Uterus (tissue), 4 donors: ENCODE results near the gene SMO. TPM values are rescaled to one million over a fixed set of nuclear protein-coding genes. Genes with fewer than 3 reads are reported as not detected.

Experiments
- DNase-seq, 2 donors: peaks; one replicate each; pipeline ENCODE4 v3.0.0-alpha.2; 2019 to 2020
- H3K27ac ChIP-seq, 2 donors: fragments of 200-600 bp; sonication (generic); 1 replicate in 1 of 2; 2 replicates in 1 of 2; pipeline ENCODE4 v1.5.1; 2016 to 2018
- H3K27me3 ChIP-seq, 2 donors: fragments of 200-600 bp; sonication (generic); one replicate each; pipeline ENCODE4 v1.5.1; 2018 to 2019; ENCODE audit warnings: control low read depth in 1 of 2
- H3K36me3 ChIP-seq, 2 donors: fragments of 200-600 bp; sonication (generic); one replicate each; pipeline ENCODE4 v1.5.1; 2019; ENCODE audit warnings: control low read depth in 1 of 2
- H3K4me1 ChIP-seq, 2 donors: fragments of 200-600 bp; sonication (generic); one replicate each; pipeline ENCODE4 v1.5.1; 2018 to 2019; ENCODE audit warnings: control low read depth in 1 of 2
- H3K4me3 ChIP-seq, 2 donors: fragments of 200-600 bp; sonication (generic); 1 replicate in 1 of 2; 2 replicates in 1 of 2; pipeline ENCODE4 v1.5.1; 2018 to 2019; ENCODE audit warnings: mild to moderate bottlenecking in 1 of 2
- H3K9me3 ChIP-seq, 2 donors: fragments of 200-600 bp; sonication (generic); one replicate each; pipeline ENCODE4 v1.5.1; 2019; ENCODE audit warnings: control low read depth in 1 of 2
- POLR2A ChIP-seq, 2 donors: fragments of 450-650 bp; IDR thresholded peaks; one replicate each; pipeline ENCODE4 v1.6.1; 2016; ENCODE audit warnings: antibody characterized with exemption in 2 of 2, mild to moderate bottlenecking in 1 of 2, moderate library complexity in 1 of 2
- intact Hi-C: fragments of 100-400 bp; cut with DNase I; formaldehyde crosslinking; loops from one replicate; pipeline ENCODE4 v1.15.1; 2023; ENCODE audit warnings: low total_unique reads
- total RNA-seq, 4 donors: library from RNA; depleted of rRNA in 3 of 4; stranded (reverse); fragments of >200 nt in 3 of 4; gene quantifications; one replicate each; pipeline versions ENCODE4 v1.1.0 to v1.2.4, GENCODE V29; 2014 to 2023
- TF ChIP-seq, protein P1 (sequence below), 4 experiments: fragments of 200-600 bp in 2 of 4; fragments of 450-650 bp in 2 of 4; sonication (generic) in 2 of 4; IDR thresholded peaks; one replicate each; pipeline ENCODE4 v1.5.1; 2016 to 2019; ENCODE audit warnings: antibody characterized with exemption in 4 of 4, mild to moderate bottlenecking in 2 of 4, moderate library complexity in 1 of 4
- donor health status: DM: yes; HTN: yes; CAD: no.

Gene SMO
- total RNA-seq, 4 donors from 2014 or later: 7.4 to 94.6 (median 27.7) TPM

DNA sequence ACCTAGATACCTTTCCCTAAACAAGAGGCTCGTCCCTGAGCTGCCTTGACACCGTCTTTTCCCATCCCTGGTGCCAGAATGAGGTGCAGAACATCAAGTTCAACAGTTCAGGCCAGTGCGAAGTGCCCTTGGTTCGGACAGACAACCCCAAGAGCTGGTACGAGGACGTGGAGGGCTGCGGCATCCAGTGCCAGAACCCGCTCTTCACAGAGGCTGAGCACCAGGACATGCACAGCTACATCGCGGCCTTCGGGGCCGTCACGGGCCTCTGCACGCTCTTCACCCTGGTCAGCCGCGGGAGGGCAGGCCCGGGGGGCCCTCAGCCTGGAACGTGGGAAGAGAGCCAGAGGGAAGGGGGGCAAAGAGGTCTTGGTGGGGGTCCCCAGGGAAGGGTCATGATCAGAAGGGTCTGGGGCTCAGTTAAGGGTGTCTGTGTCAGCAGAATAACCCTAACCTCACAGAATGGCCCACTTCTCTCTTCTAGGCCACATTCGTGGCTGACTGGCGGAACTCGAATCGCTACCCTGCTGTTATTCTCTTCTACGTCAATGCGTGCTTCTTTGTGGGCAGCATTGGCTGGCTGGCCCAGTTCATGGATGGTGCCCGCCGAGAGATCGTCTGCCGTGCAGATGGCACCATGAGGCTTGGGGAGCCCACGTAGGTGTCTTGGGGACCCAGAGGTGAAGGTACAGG lies 16.8 kb downstream of the SMO start:
- Histone ChIP-seq H3K27ac (no peak overlapping the region), H3K4me1 (no peaks in the 10 kb centered on the region), H3K27me3 (no peaks in the 10 kb centered on the region), H3K4me3 (no peak overlapping the region), H3K36me3 (no peaks in the 10 kb centered on the region), H3K9me3 (no peaks in the 10 kb centered on the region)
- TF ChIP-seq POLR2A (IDR thresholded peaks at IDR 0.05): no peak
- TF ChIP-seq, protein P1, sequence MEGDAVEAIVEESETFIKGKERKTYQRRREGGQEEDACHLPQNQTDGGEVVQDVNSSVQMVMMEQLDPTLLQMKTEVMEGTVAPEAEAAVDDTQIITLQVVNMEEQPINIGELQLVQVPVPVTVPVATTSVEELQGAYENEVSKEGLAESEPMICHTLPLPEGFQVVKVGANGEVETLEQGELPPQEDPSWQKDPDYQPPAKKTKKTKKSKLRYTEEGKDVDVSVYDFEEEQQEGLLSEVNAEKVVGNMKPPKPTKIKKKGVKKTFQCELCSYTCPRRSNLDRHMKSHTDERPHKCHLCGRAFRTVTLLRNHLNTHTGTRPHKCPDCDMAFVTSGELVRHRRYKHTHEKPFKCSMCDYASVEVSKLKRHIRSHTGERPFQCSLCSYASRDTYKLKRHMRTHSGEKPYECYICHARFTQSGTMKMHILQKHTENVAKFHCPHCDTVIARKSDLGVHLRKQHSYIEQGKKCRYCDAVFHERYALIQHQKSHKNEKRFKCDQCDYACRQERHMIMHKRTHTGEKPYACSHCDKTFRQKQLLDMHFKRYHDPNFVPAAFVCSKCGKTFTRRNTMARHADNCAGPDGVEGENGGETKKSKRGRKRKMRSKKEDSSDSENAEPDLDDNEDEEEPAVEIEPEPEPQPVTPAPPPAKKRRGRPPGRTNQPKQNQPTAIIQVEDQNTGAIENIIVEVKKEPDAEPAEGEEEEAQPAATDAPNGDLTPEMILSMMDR (IDR thresholded peaks at IDR 0.05): no peak
- intact Hi-C loops: no loop called here
- DNase-seq: no peak

DNA sequence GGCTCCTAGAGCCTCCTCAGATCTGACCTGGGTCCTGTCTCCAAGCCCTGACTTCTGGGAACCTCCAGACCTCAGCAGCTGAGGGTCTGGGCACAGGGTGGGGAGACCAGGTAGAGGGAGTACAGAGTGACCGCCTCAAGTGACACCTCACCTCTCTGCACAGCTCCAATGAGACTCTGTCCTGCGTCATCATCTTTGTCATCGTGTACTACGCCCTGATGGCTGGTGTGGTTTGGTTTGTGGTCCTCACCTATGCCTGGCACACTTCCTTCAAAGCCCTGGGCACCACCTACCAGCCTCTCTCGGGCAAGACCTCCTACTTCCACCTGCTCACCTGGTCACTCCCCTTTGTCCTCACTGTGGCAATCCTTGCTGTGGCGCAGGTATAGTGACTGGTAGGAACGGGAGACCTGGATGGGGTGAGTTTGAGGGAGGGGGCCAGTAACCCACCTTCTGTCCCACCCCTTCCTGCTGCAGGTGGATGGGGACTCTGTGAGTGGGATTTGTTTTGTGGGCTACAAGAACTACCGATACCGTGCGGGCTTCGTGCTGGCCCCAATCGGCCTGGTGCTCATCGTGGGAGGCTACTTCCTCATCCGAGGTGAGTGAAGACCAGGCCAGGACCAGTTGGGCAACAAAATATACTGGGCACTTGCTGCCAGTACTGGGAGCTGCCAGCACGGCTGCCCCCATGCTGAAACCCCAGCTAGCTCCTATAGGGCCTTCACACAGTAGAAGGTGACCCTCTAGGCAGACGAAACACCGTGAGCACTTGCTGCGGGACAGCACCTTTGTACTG lies 17.8 kb downstream of the SMO start:
- TF ChIP-seq, protein P1 (IDR thresholded peaks at IDR 0.05): no peak
- no peak for TF ChIP-seq POLR2A (IDR thresholded peaks at IDR 0.05)

DNA sequence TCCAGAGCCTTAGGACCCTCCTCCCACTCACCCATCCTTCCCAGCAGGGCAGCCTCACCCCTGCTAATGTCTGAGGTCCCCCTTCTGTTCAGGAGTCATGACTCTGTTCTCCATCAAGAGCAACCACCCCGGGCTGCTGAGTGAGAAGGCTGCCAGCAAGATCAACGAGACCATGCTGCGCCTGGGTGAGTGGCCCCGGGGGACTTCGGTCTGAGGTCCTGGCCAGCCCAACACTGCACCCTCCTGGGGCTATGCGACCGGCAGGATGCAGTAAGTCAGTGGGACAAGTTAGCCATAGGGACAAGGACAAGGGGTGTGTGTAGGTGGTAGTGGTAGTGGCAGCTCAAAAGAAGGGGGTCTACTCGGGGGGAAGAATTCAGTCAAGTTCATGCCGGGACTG lies 20.2 kb downstream of the SMO start:
- TF ChIP-seq POLR2A (IDR thresholded peaks at IDR 0.05): no peak
- TF ChIP-seq, protein P1 (IDR thresholded peaks at IDR 0.05): no peak
- intact Hi-C loops: no loop called here
- H3K9me3 ChIP-seq: no peaks in the 10 kb centered on the region
- no peak overlapping the region for H3K4me3 ChIP-seq
- no peak for DNase-seq
- no peaks in the 10 kb centered on the region for H3K27me3 ChIP-seq
- H3K27ac ChIP-seq: no peak overlapping the region
- no peaks in the 10 kb centered on the region for H3K36me3 ChIP-seq
- H3K4me1 ChIP-seq: no peaks in the 10 kb centered on the region

More for the DNA sequence above, 17.8 kb downstream of the SMO start:
- Histone ChIP-seq H3K4me3 (no peak overlapping the region), H3K36me3 (no peaks in the 10 kb centered on the region), H3K27me3 (no peaks in the 10 kb centered on the region), H3K9me3 (no peaks in the 10 kb centered on the region), H3K27ac (no peak overlapping the region), H3K4me1 (no peaks in the 10 kb centered on the region)
- no peak for DNase-seq
- intact Hi-C loops: no loop called here

DNA sequence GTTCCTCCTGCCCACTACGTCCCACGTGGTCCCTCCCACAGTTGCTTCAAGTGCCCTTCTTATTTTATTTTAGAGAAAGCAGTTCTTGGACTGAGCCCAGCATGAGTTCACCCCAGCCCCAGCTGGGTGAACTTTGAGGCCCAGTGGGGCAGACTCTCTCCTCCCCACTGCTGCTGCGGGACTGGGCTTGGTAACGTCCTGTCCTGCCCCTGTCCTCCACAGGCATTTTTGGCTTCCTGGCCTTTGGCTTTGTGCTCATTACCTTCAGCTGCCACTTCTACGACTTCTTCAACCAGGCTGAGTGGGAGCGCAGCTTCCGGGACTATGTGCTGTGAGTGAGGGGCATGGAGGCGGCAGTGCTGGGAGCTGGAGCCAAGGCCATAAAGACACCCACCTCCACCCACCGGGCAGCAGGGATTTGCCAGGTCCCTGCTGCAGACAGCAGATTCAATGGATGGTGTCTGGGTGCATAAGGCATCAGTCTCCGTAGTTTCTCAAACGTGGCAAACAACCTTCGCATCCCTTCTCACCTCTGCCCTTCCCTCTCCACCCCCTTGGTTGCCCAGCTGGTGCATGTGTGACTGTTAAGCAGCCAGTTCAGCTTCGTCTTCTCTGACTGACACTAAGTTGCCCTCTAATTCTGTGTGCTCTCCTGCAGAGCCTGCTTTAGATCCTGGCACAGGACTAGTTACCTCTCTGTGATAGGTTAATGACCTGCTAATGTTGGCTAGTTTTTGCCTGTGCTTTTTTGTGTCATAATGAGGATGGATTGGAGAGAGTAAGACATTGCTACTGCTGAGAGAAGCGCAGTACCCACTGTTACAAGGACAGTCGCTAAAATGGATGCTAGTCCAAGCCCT lies 20.9 kb downstream of the SMO start:
- Histone ChIP-seq H3K27ac (no peak overlapping the region), H3K9me3 (no peaks in the 10 kb centered on the region), H3K4me1 (no peaks in the 10 kb centered on the region), H3K36me3 (no peaks in the 10 kb centered on the region), H3K27me3 (no peaks in the 10 kb centered on the region), H3K4me3 (no peak overlapping the region)
- no peak for TF ChIP-seq POLR2A (IDR thresholded peaks at IDR 0.05)
- TF ChIP-seq, protein P1 (IDR thresholded peaks at IDR 0.05): no peak
- no peak for DNase-seq
- intact Hi-C loops: no loop called here
